ENCODE results near the gene XG.

The XG gene

GRCh38 chrX:2859197-2859797, 107.5 kb downstream of the XG start:
- Histone ChIP-seq H3K9me3 (ENCODE audit: control insufficient read depth, low read length) (no peaks in the 10 kb centered on the region), H3K27ac (ENCODE audit: insufficient read depth, low read depth, low read length, poor library complexity, severe bottlenecking) (no peak overlapping the region), H3K27me3 (ENCODE audit: control insufficient read depth, insufficient read depth, low read length, poor library complexity, severe bottlenecking) (no peaks in the 10 kb centered on the region), H3K4me3 (ENCODE audit: insufficient read depth, low read depth, low read length) (no peak overlapping the region), H3K36me3 (ENCODE audit: control insufficient read depth, insufficient read depth, low read length) (peaks cover 11% of the 10 kb centered on the region), H3K4me1 (ENCODE audit: control insufficient read depth, insufficient read depth, low read length) (no peaks in the 10 kb centered on the region)
- 100% methylated on average over 1 of the region's 1 CpG; no CpG with 5 or more reads in 1 of the 2 experiments for WGBS, 2 experiments

GRCh38 chrX:2862404-2862803, 110.6 kb downstream of the XG start:
- Histone ChIP-seq H3K4me3 (ENCODE audit: insufficient read depth, low read depth, low read length) (no peak overlapping the region), H3K27me3 (ENCODE audit: control insufficient read depth, insufficient read depth, low read length, poor library complexity, severe bottlenecking) (no peaks in the 10 kb centered on the region), H3K36me3 (ENCODE audit: control insufficient read depth, insufficient read depth, low read length) (peaks cover 9% of the 10 kb centered on the region), H3K27ac (ENCODE audit: insufficient read depth, low read depth, low read length, poor library complexity, severe bottlenecking) (no peak overlapping the region), H3K4me1 (ENCODE audit: control insufficient read depth, insufficient read depth, low read length) (no peaks in the 10 kb centered on the region), H3K9me3 (ENCODE audit: control insufficient read depth, low read length) (no peaks in the 10 kb centered on the region)
- 92 to 96% methylated on average over 7 to 9 of the region's 9 CpGs for WGBS, 2 experiments

GRCh38 chrX:2863646-2864045, 111.8 kb downstream of the XG start:
- Histone ChIP-seq H3K27me3 (ENCODE audit: control insufficient read depth, insufficient read depth, low read length, poor library complexity, severe bottlenecking) (no peaks in the 10 kb centered on the region), H3K4me1 (ENCODE audit: control insufficient read depth, insufficient read depth, low read length) (no peaks in the 10 kb centered on the region), H3K27ac (ENCODE audit: insufficient read depth, low read depth, low read length, poor library complexity, severe bottlenecking) (no peak overlapping the region), H3K9me3 (ENCODE audit: control insufficient read depth, low read length) (no peaks in the 10 kb centered on the region), H3K36me3 (ENCODE audit: control insufficient read depth, insufficient read depth, low read length) (peaks cover 9% of the 10 kb centered on the region), H3K4me3 (ENCODE audit: insufficient read depth, low read depth, low read length) (no peak overlapping the region)
- WGBS, 2 experiments, result 79% methylated on average over 6 of the region's 6 CpGs
